Neuronal stem cell (in vitro differentiated cells): ENCODE results near the gene AKR1C8. TPM values are rescaled to one million over a fixed set of nuclear protein-coding genes. Genes with fewer than 3 reads are reported as not detected.

Experiments
- DNase-seq: peaks from one replicate; pipeline ENCODE4 v3.0.0-alpha.2; 2013; ENCODE audit warnings: low spot score
- H2AFZ ChIP-seq: one replicate; pipeline ENCODE4 v1.6.1; 2013; ENCODE audit warnings: mild to moderate bottlenecking, low read length, inconsistent platforms
- H2AK5ac ChIP-seq: 2 replicates; pipeline ENCODE4 v1.6.1; 2013; ENCODE audit warnings: low read depth, mild to moderate bottlenecking, inconsistent platforms, low read length, moderate library complexity, mixed read lengths
- H2BK120ac ChIP-seq: 2 replicates; pipeline ENCODE4 v1.6.1; 2013; ENCODE audit warnings: low read depth, mild to moderate bottlenecking, inconsistent platforms, low read length, moderate library complexity, mixed read lengths
- H2BK12ac ChIP-seq: one replicate; pipeline ENCODE4 v1.6.1; 2013; ENCODE audit warnings: low read length, inconsistent platforms
- H2BK15ac ChIP-seq: 2 replicates; pipeline ENCODE4 v1.6.1; 2013; ENCODE audit warnings: mild to moderate bottlenecking, low read length, inconsistent platforms, mixed read lengths
- H2BK5ac ChIP-seq: one replicate; pipeline ENCODE4 v1.6.1; 2013; ENCODE audit warnings: inconsistent platforms, mild to moderate bottlenecking, low read length, moderate library complexity
- H3K14ac ChIP-seq: one replicate; pipeline ENCODE4 v1.6.1; 2013; ENCODE audit warnings: low read length, inconsistent platforms
- H3K18ac ChIP-seq: 2 replicates; pipeline ENCODE4 v1.6.1; 2013; ENCODE audit warnings: low read length, inconsistent platforms
- H3K23ac ChIP-seq: 2 replicates; pipeline ENCODE4 v1.6.1; 2013; ENCODE audit warnings: low read depth, mild to moderate bottlenecking, mixed read lengths, low read length, inconsistent platforms; ENCODE audit not compliant: poor library complexity
- H3K27ac ChIP-seq: replicated peaks from 3 replicates; pipeline ENCODE4 v1.5.1; 2013; ENCODE audit warnings: low read length, inconsistent platforms
- H3K27me3 ChIP-seq, 3 experiments: 2 replicates each; pipeline ENCODE4 v1.6.1; 2013; ENCODE audit warnings: low read length in 3 of 3, mild to moderate bottlenecking in 2 of 3, inconsistent platforms in 1 of 3, low read depth in 1 of 3, mixed read lengths in 1 of 3, moderate library complexity in 1 of 3; ENCODE audit not compliant: control insufficient read depth in 3 of 3, insufficient read depth in 3 of 3
- H3K36me3 ChIP-seq, 2 donors: replicated peaks in 1 of 2; 2 replicates each; pipeline ENCODE4 v1.6.1; 2013; ENCODE audit warnings: low read length in 2 of 2; ENCODE audit not compliant: control insufficient read depth in 2 of 2, insufficient read depth in 2 of 2
- H3K4ac ChIP-seq: 2 replicates; pipeline ENCODE4 v1.6.1; 2013; ENCODE audit warnings: inconsistent platforms, mild to moderate bottlenecking, low read length, moderate library complexity
- H3K4me1 ChIP-seq, 2 donors: 1 replicate in 1 of 2; 2 replicates in 1 of 2; pipeline ENCODE4 v1.6.1; 2013; ENCODE audit warnings: low read length in 2 of 2, low read depth in 1 of 2; ENCODE audit not compliant: control insufficient read depth in 2 of 2, insufficient read depth in 1 of 2
- H3K4me2 ChIP-seq: one replicate; pipeline ENCODE4 v1.6.1; 2013; ENCODE audit warnings: mild to moderate bottlenecking, low read length, inconsistent platforms; ENCODE audit not compliant: insufficient read depth, poor library complexity, severe bottlenecking
- H3K4me3 ChIP-seq, 2 donors: 2 replicates each; pipeline ENCODE4 v1.5.1; 2013; ENCODE audit warnings: low read length in 2 of 2, mild to moderate bottlenecking in 2 of 2, inconsistent platforms in 1 of 2, moderate library complexity in 1 of 2
- H3K79me1 ChIP-seq: one replicate; pipeline ENCODE4 v1.6.1; 2013; ENCODE audit warnings: low read depth, mild to moderate bottlenecking, inconsistent platforms, low read length, moderate library complexity
- H3K9ac ChIP-seq: one replicate; pipeline ENCODE4 v1.6.1; 2013; ENCODE audit warnings: mild to moderate bottlenecking, low read depth, low read length, inconsistent platforms; ENCODE audit not compliant: poor library complexity
- H3K9me3 ChIP-seq, 2 donors: replicated peaks in 1 of 2; 2 replicates each; pipeline versions ENCODE3 to v1.6.1; 2013; ENCODE audit warnings: low read length in 2 of 2, mild to moderate bottlenecking in 2 of 2, inconsistent platforms in 1 of 2, low read depth in 1 of 2, mixed read lengths in 1 of 2, moderate library complexity in 1 of 2; ENCODE audit not compliant: control insufficient read depth in 2 of 2, insufficient read depth in 1 of 2
- H4K8ac ChIP-seq: one replicate; pipeline ENCODE4 v1.6.1; 2013; ENCODE audit warnings: low read depth, mild to moderate bottlenecking, inconsistent platforms, low read length, moderate library complexity
- H4K91ac ChIP-seq: one replicate; pipeline ENCODE4 v1.6.1; 2013; ENCODE audit warnings: low read length, low read depth, mild to moderate bottlenecking, inconsistent platforms; ENCODE audit not compliant: poor library complexity
- WGBS, 2 donors: extraction: QIAGEN DNeasy Blood & Tissue Kit; methylation state at CpG; one replicate each; pipeline ENCODE4 v1.1.7; 2013; ENCODE audit warnings: missing lambda C conversion rate in 2 of 2, mixed read lengths in 1 of 2; ENCODE audit not compliant: insufficient read length in 2 of 2, insufficient replicate concordance in 1 of 2; ENCODE audit errors: extremely low coverage in 2 of 2; 5-methylcytosine and 5-hydroxymethylcytosine counted together
- polyA plus RNA-seq, 2 experiments: library from polyadenylated mRNA; stranded (reverse); fragments of 200-250 nt; gene quantifications; one replicate each; pipeline ENCODE4 v1.2.3, GENCODE V29; 2013

AKR1C8 gene
- polyA plus RNA-seq (2013, experiment 1 of 2), result not detected
- not detected for polyA plus RNA-seq (2013, experiment 2 of 2)

- Histone ChIP-seq H3K9me3 (no peaks in the 10 kb centered on the region), H3K36me3 (no peaks in the 10 kb centered on the region), H2BK12ac (no peak within 1 kb of the TSS), H3K23ac (no peak within 1 kb of the TSS), H3K79me1 (no peaks in the 10 kb centered on the region), H3K4me1 (peaks cover 0 to 5% of the 10 kb centered on the region in 2 donors), H3K4ac (no peak within 1 kb of the TSS), H3K4me3 (no peak within 1 kb of the TSS), H3K27ac (peak within 1 kb of the TSS; percentile 29), H4K8ac (no peak within 1 kb of the TSS), H2BK15ac (no peak within 1 kb of the TSS), H3K9ac (no peak within 1 kb of the TSS), H2BK120ac (no peak within 1 kb of the TSS), H4K91ac (no peak within 1 kb of the TSS), H2BK5ac (no peak within 1 kb of the TSS), H3K18ac (no peak within 1 kb of the TSS), H3K4me2 (no peak within 1 kb of the TSS), H3K27me3 (no peaks in the 10 kb centered on the region), H3K14ac (no peak within 1 kb of the TSS), H2AK5ac (no peak within 1 kb of the TSS), H2AFZ (no peak within 1 kb of the TSS)
- no CpG with 5 or more reads among the region's 5 CpGs for WGBS, 2 donors
- DNase-seq, result no peak
These were observed at the start of gene AKR1C8 for GRCh38 chr10:5184987-5185775. TSS of gene AKR1C8 (minus strand) at chr10:5185150. CDS start at chr10:5185104, 46 bp downstream.

DNA sequence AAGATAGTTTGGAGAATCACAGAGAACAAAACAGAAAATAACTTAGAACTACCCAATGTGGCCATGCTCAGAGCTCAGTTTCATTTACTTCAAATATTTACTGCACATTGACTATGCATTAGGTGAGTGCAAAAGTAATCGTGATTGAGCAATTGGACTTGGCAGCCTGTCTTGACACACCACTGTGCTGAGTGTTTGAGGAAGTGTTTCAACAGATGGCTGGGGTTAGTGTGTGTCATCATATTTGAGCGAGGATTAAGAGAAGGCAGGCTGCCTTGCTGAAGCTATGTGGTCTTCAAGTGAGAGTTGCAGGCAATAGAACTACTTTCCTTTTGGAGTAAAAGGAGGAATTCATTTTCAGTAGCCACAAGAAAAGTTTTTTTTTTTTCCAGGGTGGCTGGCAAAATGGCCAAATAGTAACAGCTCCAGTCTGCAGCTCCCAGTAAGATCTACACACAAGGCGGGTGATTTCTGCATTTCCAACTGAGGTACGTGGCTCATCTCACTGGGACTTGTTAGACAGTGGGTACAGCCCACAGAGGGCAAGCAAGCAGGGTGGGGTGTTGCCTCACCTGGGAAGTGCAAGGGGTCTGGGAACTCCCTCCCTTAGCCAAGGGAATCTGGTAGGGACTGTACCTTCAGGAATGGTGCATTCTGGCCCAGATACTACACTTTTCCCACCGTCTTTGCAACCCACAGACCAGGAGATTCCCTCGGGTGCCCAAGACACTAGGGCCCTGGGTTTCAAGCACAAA is 49.3 kb upstream of the AKR1C8 start:
- H3K18ac ChIP-seq, result no peak overlapping the region
- no peak overlapping the region for H4K8ac ChIP-seq
- no peak overlapping the region for H4K91ac ChIP-seq
- H3K4me3 ChIP-seq, result no peak overlapping the region
- no peak overlapping the region for H2BK5ac ChIP-seq
- H2AK5ac ChIP-seq, result no peak overlapping the region
- H3K14ac ChIP-seq, result no peak overlapping the region
- no peak overlapping the region for H3K4ac ChIP-seq
- H2BK12ac ChIP-seq, result no peak overlapping the region
- no peaks in the 10 kb centered on the region for H3K27me3 ChIP-seq
- no peaks in the 10 kb centered on the region for H3K9me3 ChIP-seq
- WGBS, 2 donors, result no CpG with 5 or more reads among the region's 6 CpGs
- H3K79me1 ChIP-seq, result no peaks in the 10 kb centered on the region
- H2BK120ac ChIP-seq, result no peak overlapping the region
- no peak overlapping the region for H2BK15ac ChIP-seq
- no peak for DNase-seq
- H3K27ac ChIP-seq, result no peak overlapping the region
- no peak overlapping the region for H3K9ac ChIP-seq
- H3K36me3 ChIP-seq, result no peaks in the 10 kb centered on the region
- H2AFZ ChIP-seq, result no peak overlapping the region
- no peaks in the 10 kb centered on the region for H3K4me1 ChIP-seq
- no peak overlapping the region for H3K4me2 ChIP-seq
- H3K23ac ChIP-seq, result no peak overlapping the region

- DNase-seq, result no peak
- H3K4me3 ChIP-seq, result no peak overlapping the region
- no peak overlapping the region for H3K4me2 ChIP-seq
- no peak overlapping the region for H3K23ac ChIP-seq
- H3K36me3 ChIP-seq, result no peaks in the 10 kb centered on the region
- H2BK15ac ChIP-seq, result no peak overlapping the region
- H4K91ac ChIP-seq, result no peak overlapping the region
- H2BK120ac ChIP-seq, result no peak overlapping the region
- no peak overlapping the region for H3K18ac ChIP-seq
- H4K8ac ChIP-seq, result no peak overlapping the region
- no peak overlapping the region for H2AK5ac ChIP-seq
- no peaks in the 10 kb centered on the region for H3K9me3 ChIP-seq
- no peaks in the 10 kb centered on the region for H3K79me1 ChIP-seq
- WGBS, 2 donors, result no CpG with 5 or more reads among the region's 2 CpGs
- H3K9ac ChIP-seq, result no peak overlapping the region
- H2BK12ac ChIP-seq, result no peak overlapping the region
- no peaks in the 10 kb centered on the region for H3K27me3 ChIP-seq
- no peak overlapping the region for H3K14ac ChIP-seq
- H3K4ac ChIP-seq, result no peak overlapping the region
- no peak overlapping the region for H3K27ac ChIP-seq
- no peaks in the 10 kb centered on the region for H3K4me1 ChIP-seq
- no peak overlapping the region for H2BK5ac ChIP-seq
- H2AFZ ChIP-seq, result no peak overlapping the region
These were observed 48.4 kb upstream of the AKR1C8 start for GRCh38 chr10:5233324-5233723.

DNA sequence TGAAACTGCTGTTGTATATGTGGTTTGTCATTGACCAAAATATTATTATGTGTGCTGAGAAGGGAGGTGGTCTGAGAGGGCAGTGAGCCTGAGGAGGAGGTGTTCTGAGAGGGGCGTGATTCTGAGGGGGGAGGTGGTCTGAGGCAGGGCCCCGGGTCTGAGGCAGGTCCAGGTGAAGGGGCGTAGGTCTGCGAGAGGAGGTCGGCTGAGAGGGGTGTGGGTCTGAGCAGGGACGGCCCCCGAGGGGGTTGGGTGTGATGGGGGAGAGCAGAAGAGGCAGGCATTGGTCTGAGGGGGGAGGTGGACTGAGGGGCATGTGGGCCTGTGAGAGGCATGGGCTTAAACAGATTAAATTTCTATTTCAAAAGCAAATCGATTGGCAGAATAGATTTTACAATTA is 44.1 kb upstream of the AKR1C8 start:
- H3K18ac ChIP-seq, result no peak overlapping the region
- no peaks in the 10 kb centered on the region for H3K9me3 ChIP-seq
- no peaks in the 10 kb centered on the region for H3K27me3 ChIP-seq
- H3K27ac ChIP-seq, result no peak overlapping the region
- no peak overlapping the region for H2BK120ac ChIP-seq
- no peak overlapping the region for H3K4me2 ChIP-seq
- H3K4me1 ChIP-seq, result no peaks in the 10 kb centered on the region
- H2BK12ac ChIP-seq, result no peak overlapping the region
- H3K23ac ChIP-seq, result no peak overlapping the region
- H4K8ac ChIP-seq, result no peak overlapping the region
- no peak overlapping the region for H2BK5ac ChIP-seq
- no CpG with 5 or more reads among the region's 8 CpGs for WGBS, 2 donors
- no peaks in the 10 kb centered on the region for H3K36me3 ChIP-seq
- H2AFZ ChIP-seq, result no peak overlapping the region
- no peak overlapping the region for H2BK15ac ChIP-seq
- peak overlapping the region; percentile 49 for H3K14ac ChIP-seq
- no peak overlapping the region for H3K4ac ChIP-seq
- no peak overlapping the region for H3K4me3 ChIP-seq
- H3K9ac ChIP-seq, result no peak overlapping the region
- no peak overlapping the region for H4K91ac ChIP-seq
- DNase-seq, result no peak
- H2AK5ac ChIP-seq, result no peak overlapping the region
- no peaks in the 10 kb centered on the region for H3K79me1 ChIP-seq
